ENCODE measurements around the gene STAG1.
"Not testable (repeated sequence)": the region's sequence is repeated elsewhere in the genome, so short reads cannot be mapped to it uniquely, and the experiment has no call there.

Gene STAG1

DNA sequence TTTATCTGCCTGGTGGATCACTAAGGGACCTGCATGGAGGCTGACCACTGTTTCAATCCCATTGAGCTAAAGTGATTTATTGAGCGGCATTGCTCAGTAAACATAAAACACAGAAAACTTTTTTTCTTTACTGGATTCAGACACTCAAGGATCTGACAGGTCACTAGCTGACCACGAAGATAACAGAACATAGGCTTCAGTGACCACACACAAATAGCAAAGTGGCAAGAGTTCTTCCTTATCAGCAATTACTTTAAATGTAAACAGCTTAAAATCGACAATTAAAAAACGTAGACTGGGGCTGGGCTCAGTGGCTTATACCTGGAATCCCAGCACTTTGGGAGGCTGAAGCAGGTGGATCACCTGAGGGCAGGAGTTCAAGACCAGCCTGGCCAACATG lies 48.7 kb downstream of the STAG1 start:
- DNase-seq (ENCODE audit: low read depth, low spot score): no peak

DNA sequence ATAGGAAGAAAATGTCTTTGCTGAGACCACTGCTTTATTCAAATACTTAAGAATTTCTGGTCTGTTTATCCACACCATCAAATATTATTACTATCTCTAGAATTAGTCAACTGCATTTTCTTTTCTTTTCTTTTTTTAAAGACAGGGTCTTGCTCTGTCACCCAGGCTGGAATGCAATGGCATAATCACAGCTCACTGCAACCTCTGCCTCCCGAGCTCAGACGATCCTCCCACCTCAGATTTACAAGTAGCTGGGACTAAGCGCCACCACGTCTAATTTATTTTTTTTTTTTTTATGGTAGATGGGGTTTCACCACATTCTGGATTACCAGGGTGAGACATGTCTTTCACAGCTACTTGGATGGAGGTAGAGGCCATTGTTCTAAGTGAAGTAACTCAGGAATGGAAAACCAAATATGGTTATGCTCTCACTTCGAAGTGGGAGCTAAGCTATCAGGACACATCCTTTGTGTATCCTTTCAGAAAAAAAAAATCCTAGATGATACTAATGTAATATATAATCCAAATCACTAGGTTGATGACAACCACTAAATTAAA lies 52.8 kb downstream of the STAG1 start:
- no peak for DNase-seq (ENCODE audit: low read depth, low spot score)

DNA sequence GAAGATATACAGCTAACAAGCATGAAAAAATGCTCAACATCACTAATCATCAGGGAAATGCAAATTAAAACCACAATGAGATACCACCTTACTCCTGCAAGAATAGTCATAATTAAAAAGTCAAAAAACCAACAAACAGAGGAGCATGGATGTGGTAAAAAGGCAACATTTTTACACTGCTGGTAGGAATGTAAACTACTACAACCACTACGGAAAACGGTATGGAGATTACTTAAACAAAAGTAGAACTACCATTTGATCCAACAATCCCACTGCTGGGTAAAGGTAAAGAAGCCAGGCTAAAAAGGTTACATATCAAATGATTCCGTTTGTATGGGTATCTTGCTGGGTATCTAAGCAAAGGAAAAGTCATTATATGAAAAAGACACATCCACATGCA lies 53.8 kb downstream of the STAG1 start:
- DNase-seq (ENCODE audit: low read depth, low spot score): no peak

GRCh38 chr3:136696797-136697196 lies 55.4 kb downstream of the STAG1 start:
- no peak for DNase-seq (ENCODE audit: low read depth, low spot score)

- no peak for DNase-seq (ENCODE audit: low read depth, low spot score)
Observed at GRCh38 chr3:136694321-136694720, 57.9 kb downstream of the STAG1 start.

GRCh38 chr3:136690599-136690998 lies 61.6 kb downstream of the STAG1 start:
- no peak for DNase-seq (ENCODE audit: low read depth, low spot score)

- no peak for DNase-seq (ENCODE audit: low read depth, low spot score)
Observed at GRCh38 chr3:136685882-136686281, 66.3 kb downstream of the STAG1 start.

DNA sequence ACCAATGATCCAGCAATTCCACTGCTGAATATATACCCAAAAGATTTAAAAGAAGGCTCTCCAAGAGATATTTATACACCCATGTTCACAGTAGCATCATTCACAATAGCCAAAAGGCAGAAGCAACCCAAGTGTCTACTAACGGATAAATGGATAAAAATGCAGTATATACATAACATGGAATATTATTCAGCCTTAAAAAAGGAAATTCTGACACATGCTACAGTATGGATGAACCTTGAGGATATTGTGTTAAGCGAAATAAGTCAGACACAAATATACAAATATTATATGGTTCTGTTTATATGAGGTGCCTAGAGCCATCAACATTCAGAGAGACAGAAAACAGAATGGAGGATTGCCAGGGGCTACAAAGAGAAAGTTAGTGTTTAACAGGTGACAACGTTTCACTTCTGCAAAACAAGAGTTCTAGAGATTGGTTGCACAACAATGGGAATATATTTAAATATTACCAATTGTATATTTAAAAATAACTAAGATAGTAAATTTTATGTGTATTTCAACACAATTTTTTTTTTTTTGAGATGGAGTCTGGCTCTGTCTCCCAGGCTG lies 69.4 kb downstream of the STAG1 start:
- no peak for DNase-seq (ENCODE audit: low read depth, low spot score)

DNA sequence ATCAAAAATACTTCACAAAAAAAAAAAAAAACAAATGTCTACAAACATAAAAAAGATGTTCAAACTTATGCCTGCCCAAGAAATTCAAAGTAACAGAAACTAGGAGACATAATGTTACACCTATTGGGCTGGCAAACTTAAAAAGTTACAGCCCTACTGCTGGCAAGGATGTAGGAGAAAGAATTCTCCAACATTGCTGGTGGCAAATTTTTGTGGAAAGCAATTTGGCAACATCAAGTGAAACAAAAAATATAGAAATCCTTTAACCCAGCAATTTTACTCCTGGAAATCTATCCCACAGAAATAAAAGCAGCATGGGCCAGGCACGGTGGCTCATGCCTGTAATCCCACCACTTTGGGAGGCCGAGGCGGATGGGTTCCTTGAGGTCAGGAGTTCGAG lies 73.2 kb downstream of the STAG1 start:
- DNase-seq (ENCODE audit: low read depth, low spot score): no peak

- no peak for DNase-seq (ENCODE audit: low read depth, low spot score)
Observed at GRCh38 chr3:136676009-136676408, 76.2 kb downstream of the STAG1 start.

GRCh38 chr3:136675150-136675858 lies 76.9 kb downstream of the STAG1 start:
- no peak for DNase-seq (ENCODE audit: low read depth, low spot score)

GRCh38 chr3:136672457-136672856 lies 79.7 kb downstream of the STAG1 start:
- no peak for DNase-seq (ENCODE audit: low read depth, low spot score)

DNA sequence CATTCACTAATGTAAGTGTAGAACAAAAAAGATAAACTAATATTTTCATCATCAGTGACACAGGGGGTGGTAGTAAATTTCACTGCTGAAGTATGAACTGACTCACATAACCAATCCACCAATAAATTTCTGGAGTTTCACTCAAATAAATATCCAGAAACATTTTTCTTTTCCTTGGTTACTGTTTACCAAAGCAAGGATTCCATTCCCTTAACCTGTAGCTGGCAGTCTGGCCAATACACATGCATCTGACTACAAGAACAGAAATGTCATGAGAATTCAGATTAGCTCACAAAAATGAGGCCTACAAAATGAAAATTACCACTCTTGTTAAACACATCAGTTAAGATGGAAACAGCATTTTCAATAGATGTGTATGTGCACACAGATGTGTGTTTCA lies 80.3 kb downstream of the STAG1 start:
- DNase-seq (ENCODE audit: low read depth, low spot score): no peak

DNA sequence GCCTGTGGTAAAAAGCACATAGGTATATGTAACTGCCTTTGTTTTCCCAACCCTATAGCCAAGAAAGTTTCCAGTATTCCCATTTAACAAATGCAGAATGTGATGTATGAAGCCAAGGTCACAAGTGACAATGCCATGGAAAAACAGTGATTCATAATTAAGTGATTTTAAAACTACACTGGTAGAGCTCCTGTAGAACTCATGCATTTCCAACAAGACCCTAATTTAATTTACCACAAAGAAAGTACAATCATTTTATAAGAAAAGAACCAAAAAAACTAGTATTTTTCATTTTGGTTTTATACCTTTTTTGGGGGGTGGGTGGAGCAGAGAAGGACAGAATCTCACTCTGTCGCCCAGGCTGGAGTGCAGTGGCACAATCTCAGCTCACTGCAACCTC lies 82.0 kb downstream of the STAG1 start:
- DNase-seq (ENCODE audit: low read depth, low spot score): no peak

- no peak for DNase-seq (ENCODE audit: low read depth, low spot score)
Observed at GRCh38 chr3:136667081-136667480, 85.1 kb downstream of the STAG1 start.

GRCh38 chr3:136666301-136666700 lies 85.9 kb downstream of the STAG1 start:
- not testable (repeated sequence) for DNase-seq (ENCODE audit: low read depth, low spot score)

DNA sequence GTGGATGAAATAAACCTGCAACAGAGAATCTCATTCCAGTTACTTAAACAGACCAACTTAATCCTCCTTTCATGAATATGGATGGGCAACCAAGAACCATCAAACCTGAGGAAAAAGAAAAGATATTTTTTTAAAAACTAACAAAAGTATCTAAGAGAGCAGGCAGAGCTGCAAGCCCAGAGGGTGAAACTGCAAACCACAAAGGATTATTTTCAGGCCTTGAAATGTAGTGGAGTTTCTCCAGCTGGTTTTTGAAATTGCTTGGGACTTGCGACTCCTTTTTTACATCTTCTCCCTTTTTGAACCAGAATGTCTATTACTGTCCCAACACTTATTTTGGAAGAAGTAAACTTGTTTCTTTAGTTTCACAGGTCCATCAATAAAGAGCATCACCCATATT lies 87.4 kb downstream of the STAG1 start:
- DNase-seq (ENCODE audit: low read depth, low spot score): no peak

DNA sequence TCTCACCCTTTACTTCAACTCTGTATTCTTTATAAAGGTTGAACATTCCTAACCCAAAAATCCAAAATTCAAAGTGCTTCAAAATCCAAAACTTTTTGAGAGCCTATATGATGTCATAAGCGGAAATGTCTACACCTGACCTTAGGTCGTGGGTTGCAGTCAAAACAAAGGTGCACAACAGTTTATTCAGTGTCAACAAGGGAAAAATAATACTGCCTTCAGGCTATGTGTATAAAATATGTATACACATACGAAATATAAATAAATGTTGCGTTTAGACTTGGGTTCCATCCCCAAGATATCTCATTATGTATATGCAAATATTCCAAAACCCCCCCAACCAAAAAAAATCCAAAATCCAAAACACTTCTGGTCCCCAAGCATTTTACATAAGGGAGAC lies 90.9 kb downstream of the STAG1 start:
- no peak for DNase-seq (ENCODE audit: low read depth, low spot score)

DNA sequence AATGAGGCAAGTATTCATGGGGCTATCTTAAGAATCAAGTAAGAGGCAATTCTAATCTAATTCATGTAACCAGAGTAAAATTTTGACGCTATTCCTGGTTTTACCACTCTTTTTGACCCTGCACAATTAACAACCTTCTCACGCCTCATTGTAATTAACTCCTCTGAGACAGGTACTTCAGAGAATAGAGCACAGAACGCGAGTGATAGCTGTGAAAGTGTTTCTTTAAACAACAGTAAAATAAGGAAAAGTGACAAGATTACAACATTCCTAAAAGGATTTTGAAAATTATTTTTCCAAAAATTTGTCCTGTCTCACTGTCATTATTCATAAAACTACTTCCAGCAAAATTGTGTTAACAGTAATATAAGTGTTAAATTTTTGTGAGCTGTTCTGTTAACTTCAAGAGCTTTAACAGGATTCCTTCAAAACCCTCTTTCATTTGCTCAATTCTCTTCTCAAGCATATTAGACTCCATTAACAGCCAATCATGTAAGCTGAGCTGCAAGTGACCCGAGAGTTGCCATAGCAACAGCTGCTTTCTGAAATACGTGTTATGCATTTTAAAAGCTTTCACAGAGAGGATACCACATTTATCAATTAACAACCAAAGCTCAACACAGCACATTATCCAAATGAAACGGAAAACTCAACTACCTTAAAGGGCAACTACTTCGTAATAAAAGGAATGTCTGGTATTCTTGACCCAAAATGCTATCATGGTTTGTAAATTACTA lies 93.1 kb downstream of the STAG1 start:
- DNase-seq (ENCODE audit: low read depth, low spot score): no peak

- no peak for DNase-seq (ENCODE audit: low read depth, low spot score)
Observed at GRCh38 chr3:136657526-136657925, 94.7 kb downstream of the STAG1 start.

DNA sequence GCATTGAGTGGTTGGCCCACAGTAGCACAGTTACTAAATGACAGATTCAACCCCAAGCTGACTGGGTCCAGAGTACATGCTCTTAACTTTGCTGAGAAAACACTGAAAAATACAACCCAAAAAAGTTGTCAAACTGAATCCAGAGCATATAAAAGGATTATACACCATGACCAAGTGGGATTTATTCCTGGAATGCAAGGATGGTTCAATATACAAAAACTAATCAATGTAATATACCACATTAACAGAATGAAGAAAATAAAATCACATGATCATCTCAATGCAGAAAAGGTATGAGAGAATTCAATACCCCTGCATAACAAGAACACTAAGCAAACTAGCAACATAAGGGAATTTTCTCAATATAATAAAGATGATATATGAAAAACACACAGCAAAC lies 98.5 kb downstream of the STAG1 start:
- DNase-seq (ENCODE audit: low read depth, low spot score): no peak

GRCh38 chr3:136651581-136651980 lies 100.6 kb downstream of the STAG1 start:
- no peak for DNase-seq (ENCODE audit: low read depth, low spot score)

GRCh38 chr3:136650461-136650860 lies 101.7 kb downstream of the STAG1 start:
- no peak for DNase-seq (ENCODE audit: low read depth, low spot score)

Measured in activated CD4-positive, CD25-positive, alpha-beta regulatory T cell treated with anti-CD3 and anti-CD28 coated beads, Interleukin-2, amount 50 U/mL, for 16 hours (primary cell).